GM21576 (cell line): ENCODE data around the gene NAALADL2.
"Not testable (repeated sequence)": the region's sequence is repeated elsewhere in the genome, so short reads cannot be mapped to it uniquely, and the experiment has no call there.

Experiments
- ATAC-seq: cut with Tn5 transposase; IDR thresholded peaks from one replicate; pipeline ENCODE4 v1.9.1; 2021; ENCODE audit warnings: mild to moderate bottlenecking, moderate library complexity; ENCODE audit not compliant: unreplicated experiment

NAALADL2 gene

DNA sequence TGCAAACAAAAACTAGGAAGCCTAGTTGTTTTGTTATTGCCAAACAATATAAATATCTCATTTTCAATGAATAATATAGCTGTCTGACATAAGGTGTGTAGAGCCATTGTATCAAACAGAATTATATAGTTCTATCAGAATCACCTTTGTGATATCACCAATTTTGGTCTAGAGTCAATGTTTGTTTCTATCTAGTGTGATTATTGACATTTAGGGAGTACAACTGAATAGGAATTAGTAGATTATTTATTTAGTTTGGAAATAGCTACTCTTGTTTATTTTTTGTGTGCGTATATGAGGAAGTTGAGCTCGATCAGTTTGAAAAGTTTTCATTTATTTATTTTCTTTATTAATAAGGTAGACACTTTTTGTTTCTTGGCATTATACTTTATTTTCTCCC, 389.7 kb downstream of the NAALADL2 start:
- no peak for ATAC-seq

DNA sequence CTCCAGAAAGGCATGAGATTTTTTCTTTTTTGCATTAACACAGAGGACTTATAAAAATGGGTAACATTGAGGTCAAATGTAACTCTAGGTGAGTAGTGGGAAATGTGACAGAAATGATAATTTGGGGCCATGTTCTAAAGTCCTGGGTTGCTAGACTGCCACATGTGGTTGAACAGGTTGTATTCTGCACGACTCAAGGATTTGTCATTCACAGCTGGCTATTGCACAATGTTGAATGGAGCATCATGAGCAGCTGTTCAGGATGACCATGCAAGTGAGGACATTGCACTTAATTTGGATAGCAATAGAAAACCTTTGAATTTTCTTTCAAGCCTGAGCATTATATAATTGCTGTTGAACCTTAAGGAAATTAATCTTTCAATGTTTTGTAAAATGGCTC, 396.6 kb downstream of the NAALADL2 start:
- ATAC-seq = no peak

DNA sequence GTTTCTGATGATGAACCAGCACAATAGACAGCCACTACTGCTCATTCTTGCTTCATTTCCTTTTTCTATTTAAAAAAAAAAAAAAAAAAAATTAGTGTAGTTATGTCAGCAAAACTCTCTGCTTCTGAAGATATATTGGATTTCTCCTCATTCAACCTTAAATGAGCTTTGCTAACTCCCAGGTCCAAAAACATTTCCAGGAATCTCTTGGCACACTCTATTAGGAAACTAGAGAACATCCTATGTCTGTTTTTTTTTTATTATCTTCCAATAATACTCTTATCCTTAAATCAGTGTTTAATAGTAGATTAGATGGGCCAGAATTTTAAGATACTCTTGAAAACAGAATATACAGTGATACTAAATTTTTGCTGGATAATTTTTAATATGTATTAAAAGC, 398.0 kb downstream of the NAALADL2 start:
- no peak for ATAC-seq

DNA sequence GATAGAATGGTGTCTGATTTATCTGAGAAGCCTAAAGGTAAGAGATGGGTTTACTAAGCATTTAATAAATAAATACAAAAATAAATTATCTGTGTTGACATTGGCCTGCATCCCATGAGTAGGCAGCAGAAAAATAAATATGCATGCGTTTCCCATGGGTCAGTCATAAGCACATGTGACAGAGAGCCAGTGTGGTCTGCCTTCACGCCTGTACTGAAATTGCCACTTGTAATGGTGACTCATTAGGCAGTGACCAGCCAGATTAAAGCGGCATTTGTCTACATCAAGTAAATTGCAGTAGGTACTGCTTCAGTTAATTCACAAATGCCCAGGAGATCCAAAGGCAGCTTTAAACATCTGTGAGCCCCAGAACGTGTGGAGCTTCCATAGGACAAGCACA, 399.6 kb downstream of the NAALADL2 start:
- ATAC-seq = no peak

- ATAC-seq = no peak
Measured at GRCh38 chr3:175260145-175260794, 401.1 kb downstream of the NAALADL2 start.

- ATAC-seq = no peak
Measured at GRCh38 chr3:175266478-175266877, 407.3 kb downstream of the NAALADL2 start.

GRCh38 chr3:175267121-175267531, 408.0 kb downstream of the NAALADL2 start:
- ATAC-seq = no peak

DNA sequence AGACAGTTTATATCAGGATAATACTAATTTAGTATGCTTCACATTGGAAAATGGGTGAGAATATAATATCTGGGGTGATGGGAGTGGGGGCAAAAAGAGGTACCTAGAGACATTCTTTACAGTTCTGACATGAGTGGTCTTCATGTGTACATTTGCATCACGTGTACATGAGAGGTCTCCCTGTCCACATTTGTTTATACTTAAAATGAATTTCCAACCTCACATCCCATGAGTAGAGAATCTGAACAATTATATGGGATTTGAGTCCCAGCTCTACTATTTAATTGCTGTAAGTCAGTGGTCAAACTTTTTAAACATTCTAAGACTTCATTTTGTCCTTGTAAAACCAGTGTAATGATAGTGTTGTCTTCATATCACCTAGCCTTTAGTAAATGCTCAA, 408.4 kb downstream of the NAALADL2 start:
- no peak for ATAC-seq

- ATAC-seq = no peak
Measured at GRCh38 chr3:175269394-175269793, 410.3 kb downstream of the NAALADL2 start.

DNA sequence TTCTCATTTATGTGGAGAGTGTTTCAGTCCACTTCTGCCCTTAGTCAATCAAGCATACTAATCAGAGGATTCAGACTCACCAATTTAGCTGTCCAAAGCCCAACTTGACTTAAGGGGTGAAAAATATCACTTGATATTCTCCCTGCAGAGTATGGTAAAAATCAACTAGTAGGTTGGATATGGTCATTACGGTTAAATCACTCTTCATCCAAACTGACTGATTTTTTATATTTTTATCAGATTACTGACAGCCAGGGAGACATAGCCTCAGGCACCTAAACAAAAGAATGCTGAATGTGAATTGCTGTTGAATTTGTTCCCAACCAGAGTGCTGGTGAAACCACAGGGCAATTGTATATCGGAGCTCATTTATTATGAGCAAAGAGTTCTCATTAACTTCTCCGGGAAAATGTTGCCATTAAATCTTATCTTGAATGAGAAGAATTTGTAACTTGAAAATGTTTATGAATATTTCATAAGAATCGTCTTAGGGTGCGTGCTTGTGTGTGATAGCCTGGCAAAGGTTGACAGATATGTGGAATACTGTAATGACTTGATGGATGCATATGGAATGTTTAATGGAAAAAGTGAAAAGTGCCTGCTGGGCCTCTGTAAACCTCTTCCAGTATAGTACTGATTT, 411.2 kb downstream of the NAALADL2 start:
- ATAC-seq = no peak

- ATAC-seq = no peak
Measured at GRCh38 chr3:175270866-175271265, 411.7 kb downstream of the NAALADL2 start.

DNA sequence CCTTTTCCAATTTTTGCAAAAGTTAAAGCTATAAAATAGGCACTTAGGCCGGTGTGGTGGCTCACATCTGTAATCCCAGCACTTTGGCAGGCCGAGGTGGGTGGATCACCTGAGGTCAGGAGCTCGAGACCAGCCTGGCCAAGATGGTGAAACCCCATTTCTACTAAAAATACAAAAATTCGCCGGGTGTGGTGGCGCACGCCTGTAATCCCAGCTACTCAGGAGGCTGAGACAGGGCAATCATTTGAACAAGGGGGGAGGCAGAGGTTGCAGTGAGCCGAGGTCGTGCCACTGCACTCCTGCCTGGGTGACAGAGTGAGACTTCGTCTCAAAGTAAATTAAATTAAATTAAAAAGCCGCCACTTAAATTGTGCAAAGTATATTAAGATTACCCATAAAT, 412.3 kb downstream of the NAALADL2 start:
- not testable (repeated sequence) for ATAC-seq

- no peak for ATAC-seq
Measured at GRCh38 chr3:175272392-175272791, 413.3 kb downstream of the NAALADL2 start.

DNA sequence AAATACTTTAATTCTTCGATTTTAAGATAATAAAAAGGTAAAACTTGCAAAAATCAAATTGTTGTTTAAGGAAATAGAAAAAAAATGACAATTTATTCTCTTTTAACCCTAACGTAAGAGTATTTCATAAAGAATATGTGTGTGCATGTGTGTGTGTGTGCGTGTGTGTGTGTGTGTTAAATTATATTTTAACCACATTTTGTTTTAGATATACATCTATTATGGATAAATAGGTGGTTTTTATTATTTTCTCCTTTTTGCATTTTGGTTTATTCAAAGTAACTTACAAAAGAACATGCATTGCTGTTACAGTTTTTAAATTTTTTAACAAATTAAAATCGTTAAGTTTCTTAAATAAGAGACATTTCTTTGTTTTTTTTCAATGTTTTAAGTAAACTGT, 414.4 kb downstream of the NAALADL2 start:
- no peak for ATAC-seq

DNA sequence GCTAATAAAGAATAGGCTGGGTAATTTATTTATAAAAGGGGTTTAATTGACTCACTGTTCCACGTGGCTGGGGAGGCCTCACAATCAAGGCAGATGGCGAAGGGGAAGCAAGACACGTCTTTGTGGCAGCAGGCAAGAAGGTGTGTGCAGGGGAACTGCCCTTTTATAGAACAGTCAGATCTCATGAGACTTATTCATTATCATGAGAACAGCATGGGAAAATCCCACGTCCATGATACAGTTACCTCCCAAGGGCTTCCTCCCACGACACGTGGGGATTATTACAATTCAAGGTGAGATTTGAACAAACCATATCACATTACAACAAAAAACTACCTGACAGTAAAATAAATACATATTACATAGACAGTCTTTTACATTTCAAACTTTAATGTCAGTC, 414.9 kb downstream of the NAALADL2 start:
- no peak for ATAC-seq

GRCh38 chr3:175274474-175275218, 415.5 kb downstream of the NAALADL2 start:
- ATAC-seq = no peak

GRCh38 chr3:175278680-175279079, 419.5 kb downstream of the NAALADL2 start:
- no peak for ATAC-seq

- no peak for ATAC-seq
Measured at GRCh38 chr3:175279457-175279856, 420.3 kb downstream of the NAALADL2 start.

DNA sequence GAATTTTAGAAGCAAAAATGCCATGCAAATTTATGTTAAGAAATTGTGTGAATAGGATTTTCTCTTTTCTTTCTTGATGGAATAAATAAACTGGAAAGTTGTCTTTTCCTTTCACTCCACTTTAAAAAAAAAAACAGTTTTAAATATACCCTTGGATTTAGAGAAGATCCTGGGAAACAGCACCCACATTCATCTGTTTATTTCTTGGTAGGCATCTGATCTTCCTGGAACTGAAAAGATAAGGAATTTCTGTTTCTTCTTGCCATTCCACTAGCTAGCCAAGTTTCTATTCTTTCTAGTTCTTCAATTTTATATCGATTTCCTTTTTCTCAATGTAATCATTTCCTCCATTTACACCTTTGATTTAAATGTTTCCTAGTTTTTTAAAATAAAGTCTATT, 420.8 kb downstream of the NAALADL2 start:
- ATAC-seq = no peak

- peak; percentile 98 for ATAC-seq
Measured at GRCh38 chr3:175287361-175287963, 428.3 kb downstream of the NAALADL2 start.

- ATAC-seq = no peak
Measured at GRCh38 chr3:175288621-175289020, 429.5 kb downstream of the NAALADL2 start.

DNA sequence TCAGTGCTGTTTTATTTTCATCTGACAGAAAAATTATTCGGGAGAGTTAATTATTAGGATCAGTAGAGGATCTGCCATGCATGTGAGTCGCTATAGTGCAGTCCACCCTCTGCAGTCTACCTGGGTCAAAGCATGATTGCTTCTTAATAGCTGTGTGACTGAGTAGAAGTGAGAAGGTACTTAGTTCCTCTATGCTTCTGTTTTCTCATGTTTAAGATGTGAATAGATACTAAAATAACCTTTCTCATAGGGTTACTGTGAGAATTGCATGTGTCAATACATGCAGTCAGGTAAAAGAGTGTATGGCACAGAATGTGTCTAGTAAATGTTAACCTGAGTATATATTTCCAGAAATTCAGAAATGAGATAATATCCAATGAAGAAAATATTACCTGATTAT, 435.7 kb downstream of the NAALADL2 start:
- no peak for ATAC-seq
